SK-N-SH (cell line): ENCODE results near the gene ZNF784. TPM values are rescaled to one million over a fixed set of nuclear protein-coding genes. Genes with fewer than 3 reads are reported as not detected.

Source experiments
- CTCF ChIA-PET: fragments of 300-600, 350-600 bp; formaldehyde crosslinking; extraction: SDS; loops from one replicate; lab custom pipeline; 2021; lab: Yijun Ruan, JAX
- POLR2A ChIA-PET: fragments of 350-600 bp; sonication (Branson Sonifier 250); formaldehyde crosslinking; extraction: SDS; loops from one replicate; lab custom pipeline; 2020; ENCODE audit warnings: antibody characterized with exemption, inconsistent platforms; lab: Yijun Ruan, JAX
- DNase-seq: peaks from one replicate; pipeline ENCODE4 v3.0.0; 2012
- H2AFZ ChIP-seq: fragments of 200-600 bp; sonication (generic); 2 replicates; pipeline ENCODE4 v1.8.1; 2016; ENCODE audit warnings: antibody characterized with exemption, mild to moderate bottlenecking, low read depth
- H3F3A ChIP-seq: fragments of 200-600 bp; sonication (generic); replicated peaks from 2 replicates; pipeline ENCODE3; 2016; ENCODE audit warnings: antibody characterized with exemption, mild to moderate bottlenecking; ENCODE audit not compliant: insufficient read depth
- H3K27ac ChIP-seq, 2 experiments: fragments of 200-500 bp in 1 of 2; fragments of 200-600 bp in 1 of 2; sonication (Bioruptor generic) in 1 of 2; sonication (generic), shearing (Covaris generic) in 1 of 2; 2 replicates each; pipeline versions ENCODE4 v1.5.1 to v1.6.1; 2014 to 2016; ENCODE audit warnings: low read depth in 2 of 2, inconsistent platforms in 1 of 2, low read length in 1 of 2, mild to moderate bottlenecking in 1 of 2, mixed read lengths in 1 of 2
- H3K27me3 ChIP-seq: fragments of 200-600 bp; sonication (generic), shearing (Covaris generic); 2 replicates; pipeline ENCODE4 v1.6.1; 2016; ENCODE audit warnings: mixed run types; ENCODE audit not compliant: insufficient read depth
- H3K36me3 ChIP-seq, 2 experiments: fragments of 200-500 bp in 1 of 2; fragments of 200-600 bp in 1 of 2; sonication (Bioruptor generic) in 1 of 2; sonication (generic) in 1 of 2; replicated peaks in 1 of 2; 2 replicates each; pipeline versions ENCODE3 to v1.5.1; 2014 to 2016; ENCODE audit warnings: low read length in 1 of 2, mild to moderate bottlenecking in 1 of 2; ENCODE audit not compliant: insufficient read depth in 2 of 2, control insufficient read depth in 1 of 2
- H3K4me1 ChIP-seq, 2 experiments: fragments of 200-500 bp in 1 of 2; fragments of 200-600 bp in 1 of 2; sonication (Bioruptor generic) in 1 of 2; sonication (generic), shearing (Covaris generic) in 1 of 2; 2 replicates each; pipeline versions ENCODE4 v1.5.1 to v1.6.1; 2014 to 2016; ENCODE audit warnings: low read depth in 1 of 2, low read length in 1 of 2, mixed run types in 1 of 2; ENCODE audit not compliant: insufficient read depth in 2 of 2, control insufficient read depth in 1 of 2
- H3K4me2 ChIP-seq: fragments of 200-600 bp; sonication (generic), shearing (Covaris generic); 2 replicates; pipeline ENCODE4 v1.6.1; 2017; ENCODE audit warnings: mixed run types
- H3K4me3 ChIP-seq, 2 experiments: fragments of 200-500 bp in 1 of 2; fragments of 200-600 bp in 1 of 2; sonication (Bioruptor generic) in 1 of 2; sonication (generic), shearing (Covaris generic) in 1 of 2; 2 replicates each; pipeline versions ENCODE4 v1.5.1 to v1.8.1; 2014 to 2016; ENCODE audit warnings: low read depth in 2 of 2, inconsistent platforms in 1 of 2, low read length in 1 of 2, mild to moderate bottlenecking in 1 of 2, mixed read lengths in 1 of 2, moderate library complexity in 1 of 2
- H3K79me2 ChIP-seq: fragments of 200-600 bp; sonication (generic); 2 replicates; pipeline ENCODE4 v1.8.1; 2017; ENCODE audit warnings: mild to moderate bottlenecking; ENCODE audit not compliant: insufficient read depth
- H3K9ac ChIP-seq: fragments of 200-600 bp; sonication (generic); 2 replicates; pipeline ENCODE4 v1.6.1; 2017; ENCODE audit warnings: mixed run types
- H3K9me2 ChIP-seq: fragments of 200-600 bp; sonication (generic); 2 replicates; pipeline ENCODE4 v1.6.1; 2017; ENCODE audit warnings: mixed run types
- H3K9me3 ChIP-seq: fragments of 200-600 bp; sonication (generic); 2 replicates; pipeline ENCODE4 v1.6.1; 2017; ENCODE audit warnings: mixed run types, mild to moderate bottlenecking, moderate library complexity
- H4K20me1 ChIP-seq: fragments of 200-600 bp; sonication (generic); 2 replicates; pipeline ENCODE4 v1.6.1; 2017; ENCODE audit warnings: mild to moderate bottlenecking, mixed run types; ENCODE audit not compliant: insufficient read depth
- CHD2 ChIP-seq: fragments of 150-350 bp; IDR thresholded peaks from 2 replicates; pipeline ENCODE4 v1.6.1; 2018; ENCODE audit warnings: low read length; ENCODE audit not compliant: partially characterized antibody
- CTCF ChIP-seq: fragments of 200-600 bp; sonication (generic); IDR thresholded peaks from 2 replicates; pipeline ENCODE4 v1.6.1; 2017; ENCODE audit warnings: antibody characterized with exemption, mild to moderate bottlenecking, moderate library complexity
- ELF1 ChIP-seq: IDR thresholded peaks from 2 replicates; pipeline ENCODE4 v1.4.0; 2012
- EP300 ChIP-seq, 2 experiments: IDR thresholded peaks; 2 replicates each; pipeline versions ENCODE4 v1.4.0 to v1.6.1; 2012; ENCODE audit warnings: borderline replicate concordance in 1 of 2, low read depth in 1 of 2, low read length in 1 of 2
- FOXJ3 ChIP-seq: sonication (generic); formaldehyde crosslinking; IDR thresholded peaks from 2 replicates; pipeline ENCODE4 v1.5.1; 2020; ENCODE audit warnings: mild to moderate bottlenecking, missing genetic modification reagents
- GABPA ChIP-seq: IDR thresholded peaks from 2 replicates; pipeline ENCODE4 v1.4.0; 2012; ENCODE audit warnings: low read depth, mild to moderate bottlenecking
- IRF3 ChIP-seq: fragments of 150-350 bp; IDR thresholded peaks from 2 replicates; pipeline ENCODE4 v1.6.1; 2016; ENCODE audit warnings: mild to moderate bottlenecking, low read depth, low read length
- MAX ChIP-seq: IDR thresholded peaks from 2 replicates; pipeline ENCODE4 v1.4.0; 2012; ENCODE audit warnings: low read depth
- MEF2A ChIP-seq: IDR thresholded peaks from 2 replicates; pipeline ENCODE4 v1.4.0; 2012; ENCODE audit warnings: low read depth, borderline replicate concordance
- MXI1 ChIP-seq: IDR thresholded peaks from 2 replicates; pipeline ENCODE4 v1.6.1; 2012; ENCODE audit warnings: mild to moderate bottlenecking, low read depth, low read length, improper control_type of control experiment
- NRF1 ChIP-seq: IDR thresholded peaks from 2 replicates; pipeline ENCODE4 v1.6.1; 2012; ENCODE audit warnings: low read depth, mild to moderate bottlenecking, low read length
- RCOR1 ChIP-seq: fragments of 150-350 bp; IDR thresholded peaks from 2 replicates; pipeline ENCODE4 v1.6.1; 2017; ENCODE audit warnings: antibody characterized with exemption, low read length
- RFX5 ChIP-seq: IDR thresholded peaks from 2 replicates; pipeline ENCODE4 v1.6.1; 2012; ENCODE audit warnings: mild to moderate bottlenecking, improper control_type of control experiment, low read length
- SIN3A ChIP-seq: IDR thresholded peaks from 2 replicates; pipeline ENCODE4 v1.6.1; 2012; ENCODE audit warnings: low read depth, mild to moderate bottlenecking, low read length, moderate library complexity, borderline replicate concordance
- TAF1 ChIP-seq: IDR thresholded peaks from 2 replicates; pipeline ENCODE4 v1.6.1; 2012; ENCODE audit warnings: low read depth, mild to moderate bottlenecking, low read length, moderate library complexity, borderline replicate concordance
- USF1 ChIP-seq: IDR thresholded peaks from 2 replicates; pipeline ENCODE4 v1.4.0; 2012; ENCODE audit warnings: low read depth, borderline replicate concordance
- USF2 ChIP-seq: fragments of 150-350 bp; IDR thresholded peaks from 2 replicates; pipeline ENCODE4 v1.6.1; 2017; ENCODE audit warnings: antibody characterized with exemption, low read length, low read depth, borderline replicate concordance
- YY1 ChIP-seq: IDR thresholded peaks from 2 replicates; pipeline ENCODE4 v1.4.0; 2012; ENCODE audit warnings: low read depth, mild to moderate bottlenecking
- WGBS: methylation state at CpG from one replicate; pipeline ENCODE4 v1.1.6; 2017; ENCODE audit warnings: low lambda C conversion rate; 5-methylcytosine and 5-hydroxymethylcytosine counted together
- polyA plus RNA-seq, 3 experiments: library from polyadenylated mRNA; depleted of rRNA; stranded (reverse); fragments of >200 nt; gene quantifications; 2 replicates each; pipeline ENCODE4 v1.2.3, GENCODE V29; 2012
- TF ChIP-seq, protein P1 (sequence below): IDR thresholded peaks from 2 replicates; pipeline ENCODE4; 2012
- TF ChIP-seq, protein P2 (sequence below): IDR thresholded peaks from 2 replicates; pipeline ENCODE4 v1.6.1; 2012; ENCODE audit warnings: mild to moderate bottlenecking, low read depth, low read length, moderate library complexity

Gene ZNF784
- polyA plus RNA-seq, 1 of the 3 experiments (the other 2 are of a cell fraction) = 5.5 TPM

DNA sequence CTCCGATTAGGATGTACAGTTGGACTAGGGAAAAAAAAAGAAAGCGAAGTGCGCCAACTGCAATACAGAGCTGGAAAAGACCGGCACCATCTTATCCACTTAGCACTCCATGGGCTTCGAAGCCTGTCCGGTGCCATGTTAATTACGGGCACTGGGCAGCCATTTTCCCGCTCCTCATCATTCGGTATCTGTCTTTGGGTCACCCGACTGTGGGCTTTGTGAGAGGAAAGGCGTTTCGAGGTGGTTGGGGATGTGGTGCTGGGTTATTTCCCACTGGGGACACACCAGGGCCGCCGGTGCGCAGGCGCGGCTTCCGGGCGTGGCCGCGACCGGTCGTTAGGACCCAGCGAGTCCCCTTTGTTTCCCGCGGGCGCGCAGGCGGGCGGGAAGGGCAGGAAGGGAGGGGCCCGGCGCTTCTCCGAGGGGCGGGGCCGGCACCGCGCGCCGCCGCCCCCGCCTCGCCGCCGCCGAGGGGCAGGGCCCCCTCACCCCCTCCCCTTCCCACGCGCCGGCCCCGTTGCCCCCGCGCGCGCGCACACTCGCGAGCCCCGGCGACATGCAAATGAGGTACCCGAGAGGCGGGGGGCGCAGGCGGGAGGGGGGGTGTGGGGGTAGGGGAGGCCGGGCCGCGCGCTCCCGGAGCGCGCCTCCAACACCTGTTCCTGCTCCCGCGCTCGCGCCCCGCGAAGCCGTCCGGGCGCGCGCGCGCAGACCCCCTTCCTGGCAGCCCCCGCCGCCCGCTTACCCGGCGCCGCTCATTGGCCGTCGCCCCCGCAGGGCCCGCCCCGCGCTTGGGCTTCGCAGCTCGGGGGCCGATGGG, 24.3 kb downstream of the ZNF784 start, which contains the start of gene ZNF524:
Gene ZNF524 (plus strand): TSS at position 447 of the 820 bp plus-strand sequence. CDS start 1,825 bp downstream, outside the sequence.
- Histone ChIP-seq H3K36me3 (peaks cover 14 to 20% of the 10 kb centered on the region in 2 experiments), H3K9me3 (no peaks in the 10 kb centered on the region), H3K79me2 (peaks cover 18% of the 10 kb centered on the region), H3K4me3 (peak within 1 kb of the TSS; percentile 67 to 91), H4K20me1 (no peaks in the 10 kb centered on the region), H2AFZ (peak within 1 kb of the TSS; percentile 90), H3K9ac (peak within 1 kb of the TSS; percentile 99), H3K4me1 (peaks cover 9 to 17% of the 10 kb centered on the region in 2 experiments; a peak in 3 of 4 replicates), H3K4me2 (peak within 1 kb of the TSS; percentile 94), H3F3A (peaks cover 26% of the 10 kb centered on the region), H3K9me2 (no peaks in the 10 kb centered on the region), H3K27me3 (no peaks in the 10 kb centered on the region), H3K27ac (peak within 1 kb of the TSS; percentile 98 to 99)
- DNase-seq = peak; percentile 92
- CTCF ChIA-PET = interaction anchor here (0.7 to 2.3 kb wide), 8 partner anchors 12 to 459 kb away, joined by 3 to 8 read pairs (median 4); partner anchors contain the start of gene ZNF628
- POLR2A ChIA-PET = interaction anchor here (0.6 to 3.3 kb wide), 11 partner anchors 13 to 193 kb away, joined by 3 to 32 read pairs (median 4); partner anchors contain the start of genes U2AF2, UBE2S, ZNF579 and ZNF628
- WGBS = under 1% methylated on average over 22 of the region's 97 CpGs
- TF ChIP-seq, protein P1, sequence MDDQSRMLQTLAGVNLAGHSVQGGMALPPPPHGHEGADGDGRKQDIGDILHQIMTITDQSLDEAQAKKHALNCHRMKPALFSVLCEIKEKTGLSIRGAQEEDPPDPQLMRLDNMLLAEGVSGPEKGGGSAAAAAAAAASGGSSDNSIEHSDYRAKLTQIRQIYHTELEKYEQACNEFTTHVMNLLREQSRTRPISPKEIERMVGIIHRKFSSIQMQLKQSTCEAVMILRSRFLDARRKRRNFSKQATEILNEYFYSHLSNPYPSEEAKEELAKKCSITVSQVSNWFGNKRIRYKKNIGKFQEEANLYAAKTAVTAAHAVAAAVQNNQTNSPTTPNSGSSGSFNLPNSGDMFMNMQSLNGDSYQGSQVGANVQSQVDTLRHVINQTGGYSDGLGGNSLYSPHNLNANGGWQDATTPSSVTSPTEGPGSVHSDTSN = peak; percentile 41; the same call in 1 of the 2 replicates
- TF ChIP-seq SIN3A (0 out of 2 replicates have a peak, but pooled peaks have one; percentile 36), GABPA (peak; percentile 63), TAF1 (peak; percentile 49; the same call in 1 of the 2 replicates), RCOR1 (no peak), MAX (peak; percentile 60), YY1 (peak; percentile 97), FOXJ3 (no peak), MXI1 (peak; percentile 66), USF2 (no peak), CTCF (no peak), CHD2 (peak; percentile 73), MEF2A (no peak), ELF1 (peak; percentile 33; the same call in 1 of the 2 replicates), EP300 (IDR thresholded peaks at IDR 0.05; ENCODE audit: borderline replicate concordance in 1 of 2, low read depth in 1 of 2, low read length in 1 of 2) (peak in 1 of 2 experiments; percentile 36; a peak in 1 of 4 replicates), USF1 (no peak), IRF3 (0 out of 2 replicates have a peak, but pooled peaks have one; percentile 18), NRF1 (peak; percentile 57), RFX5 (no peak)
- TF ChIP-seq, protein P2, sequence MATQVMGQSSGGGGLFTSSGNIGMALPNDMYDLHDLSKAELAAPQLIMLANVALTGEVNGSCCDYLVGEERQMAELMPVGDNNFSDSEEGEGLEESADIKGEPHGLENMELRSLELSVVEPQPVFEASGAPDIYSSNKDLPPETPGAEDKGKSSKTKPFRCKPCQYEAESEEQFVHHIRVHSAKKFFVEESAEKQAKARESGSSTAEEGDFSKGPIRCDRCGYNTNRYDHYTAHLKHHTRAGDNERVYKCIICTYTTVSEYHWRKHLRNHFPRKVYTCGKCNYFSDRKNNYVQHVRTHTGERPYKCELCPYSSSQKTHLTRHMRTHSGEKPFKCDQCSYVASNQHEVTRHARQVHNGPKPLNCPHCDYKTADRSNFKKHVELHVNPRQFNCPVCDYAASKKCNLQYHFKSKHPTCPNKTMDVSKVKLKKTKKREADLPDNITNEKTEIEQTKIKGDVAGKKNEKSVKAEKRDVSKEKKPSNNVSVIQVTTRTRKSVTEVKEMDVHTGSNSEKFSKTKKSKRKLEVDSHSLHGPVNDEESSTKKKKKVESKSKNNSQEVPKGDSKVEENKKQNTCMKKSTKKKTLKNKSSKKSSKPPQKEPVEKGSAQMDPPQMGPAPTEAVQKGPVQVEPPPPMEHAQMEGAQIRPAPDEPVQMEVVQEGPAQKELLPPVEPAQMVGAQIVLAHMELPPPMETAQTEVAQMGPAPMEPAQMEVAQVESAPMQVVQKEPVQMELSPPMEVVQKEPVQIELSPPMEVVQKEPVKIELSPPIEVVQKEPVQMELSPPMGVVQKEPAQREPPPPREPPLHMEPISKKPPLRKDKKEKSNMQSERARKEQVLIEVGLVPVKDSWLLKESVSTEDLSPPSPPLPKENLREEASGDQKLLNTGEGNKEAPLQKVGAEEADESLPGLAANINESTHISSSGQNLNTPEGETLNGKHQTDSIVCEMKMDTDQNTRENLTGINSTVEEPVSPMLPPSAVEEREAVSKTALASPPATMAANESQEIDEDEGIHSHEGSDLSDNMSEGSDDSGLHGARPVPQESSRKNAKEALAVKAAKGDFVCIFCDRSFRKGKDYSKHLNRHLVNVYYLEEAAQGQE = peak; percentile 38; the same call in 1 of the 2 replicates
